Muscle of back (tissue), 11 donors: ENCODE measurements around the gene LLGL1. TPM values are rescaled to one million over a fixed set of nuclear protein-coding genes. Genes with fewer than 3 reads are reported as not detected.

Source experiments
- DNase-seq, 3 donors: peaks; one replicate each; pipeline versions ENCODE4 v3.0.0 to v3.0.0-alpha.2; 2013
- polyA plus RNA-seq, 10 donors: library from polyadenylated mRNA; unstranded; fragments of 120-200 nt; gene quantifications; one replicate each; pipeline ENCODE4 v1.2.1, GENCODE V29; 2013; ENCODE audit not compliant: insufficient read length in 10 of 10

LLGL1 gene
- polyA plus RNA-seq, 10 donors = 17.0 to 32.1 (median 23.0) TPM

- DNase-seq = no peak
Measured at GRCh38 chr17:18250708-18251107, 25.3 kb downstream of the LLGL1 start.

GRCh38 chr17:18251204-18251603 is 25.8 kb downstream of the LLGL1 start:
- no peak for DNase-seq

- DNase-seq = no peak
Measured at GRCh38 chr17:18252160-18252559, 26.7 kb downstream of the LLGL1 start.

- DNase-seq = no peak
Measured at GRCh38 chr17:18253187-18253884, 27.9 kb downstream of the LLGL1 start.

- DNase-seq = no peak
Measured at GRCh38 chr17:18253947-18254821, 28.7 kb downstream of the LLGL1 start.

GRCh38 chr17:18254888-18255649 is 29.6 kb downstream of the LLGL1 start:
- no peak for DNase-seq

- no peak for DNase-seq
Measured at GRCh38 chr17:18256351-18256750, 30.9 kb downstream of the LLGL1 start.

- no peak for DNase-seq
Measured at GRCh38 chr17:18256776-18257175, 31.3 kb downstream of the LLGL1 start.

GRCh38 chr17:18257268-18257981 is 32.0 kb downstream of the LLGL1 start:
- DNase-seq = no peak

GRCh38 chr17:18257982-18258355 is 32.5 kb downstream of the LLGL1 start:
- peak; percentile 43 to 78 (median 48) for DNase-seq

GRCh38 chr17:18258356-18259038 is 33.1 kb downstream of the LLGL1 start, which contains the start of gene FLII:
Gene FLII (minus strand): TSS chr17:18258738. CDS start chr17:18258690, 48 bp downstream.
- peak; percentile 31 to 87 (median 63) for DNase-seq

GRCh38 chr17:18259621-18260331 is 34.3 kb downstream of the LLGL1 start:
- DNase-seq = no peak

GRCh38 chr17:18260332-18261145 is 35.1 kb downstream of the LLGL1 start, which contains the start of gene MIEF2:
Gene MIEF2 (plus strand): TSS chr17:18260662. CDS start chr17:18262721, 2,059 bp downstream.
- peak; percentile 94 to 98 (median 95) for DNase-seq

- peak in 2 of 3 donors; percentile 26 to 56 for DNase-seq
Measured at GRCh38 chr17:18261146-18261515, 35.7 kb downstream of the LLGL1 start.

GRCh38 chr17:18261659-18262058 is 36.2 kb downstream of the LLGL1 start:
- no peak for DNase-seq

- DNase-seq = no peak
Measured at GRCh38 chr17:18262111-18262510, 36.7 kb downstream of the LLGL1 start.

- no peak for DNase-seq
Measured at GRCh38 chr17:18262641-18263040, 37.2 kb downstream of the LLGL1 start.

- DNase-seq = no peak
Measured at GRCh38 chr17:18263885-18264682, 38.6 kb downstream of the LLGL1 start.
